Endodermal cell (in vitro differentiated cells): ENCODE data around the gene CHMP4B. TPM values are rescaled to one million over a fixed set of nuclear protein-coding genes. Genes with fewer than 3 reads are reported as not detected.

Experiments used
- DNase-seq: peaks from one replicate; pipeline ENCODE4 v3.0.0-alpha.2; 2017
- H3K27ac ChIP-seq: 2 replicates; pipeline ENCODE4 v1.5.1; 2013; ENCODE audit warnings: mild to moderate bottlenecking, low read depth, low read length, moderate library complexity
- H3K27me3 ChIP-seq: 2 replicates; pipeline ENCODE4 v1.6.1; 2013; ENCODE audit warnings: mild to moderate bottlenecking, low read length, moderate library complexity; ENCODE audit not compliant: insufficient read depth, control insufficient read depth, poor library complexity, severe bottlenecking
- H3K36me3 ChIP-seq: 2 replicates; pipeline ENCODE4 v1.7.0; 2013; ENCODE audit warnings: mild to moderate bottlenecking, low read length, moderate library complexity; ENCODE audit not compliant: control insufficient read depth, insufficient read depth
- H3K4me1 ChIP-seq: one replicate; pipeline ENCODE4 v1.7.0; 2013; ENCODE audit warnings: low read length; ENCODE audit not compliant: control insufficient read depth, insufficient read depth
- H3K4me3 ChIP-seq: 2 replicates; pipeline ENCODE4 v1.5.1; 2013; ENCODE audit warnings: mild to moderate bottlenecking, low read length, moderate library complexity
- H3K9ac ChIP-seq: 2 replicates; pipeline ENCODE4 v1.6.1; 2013; ENCODE audit warnings: mild to moderate bottlenecking, low read length, moderate library complexity; ENCODE audit not compliant: poor library complexity, severe bottlenecking; ENCODE audit errors: extremely low read depth
- H3K9me3 ChIP-seq: 2 replicates; pipeline ENCODE4 v1.6.1; 2013; ENCODE audit warnings: mild to moderate bottlenecking, low read length, moderate library complexity; ENCODE audit not compliant: control insufficient read depth
- H3K27ac Mint-ChIP-seq: 2 replicates; pipeline ENCODE4 v1.8.0; 2020; ENCODE audit warnings: mixed read lengths
- H3K27me3 Mint-ChIP-seq: 2 replicates; pipeline ENCODE4 v1.8.0; 2021; ENCODE audit warnings: mild to moderate bottlenecking, mixed read lengths; ENCODE audit not compliant: insufficient read depth
- H3K36me3 Mint-ChIP-seq: 2 replicates; pipeline ENCODE4 v1.8.0; 2020; ENCODE audit warnings: low read depth, mixed read lengths
- H3K4me1 Mint-ChIP-seq: 2 replicates; pipeline ENCODE4 v1.8.0; 2020; ENCODE audit warnings: mixed read lengths
- H3K4me3 Mint-ChIP-seq: 2 replicates; pipeline ENCODE4 v1.8.0; 2020; ENCODE audit warnings: mild to moderate bottlenecking, moderate library complexity, mixed read lengths
- H3K9me3 Mint-ChIP-seq: 2 replicates; pipeline ENCODE4 v1.8.0; 2020; ENCODE audit warnings: mild to moderate bottlenecking, mixed read lengths
- WGBS, 2 experiments: methylation state at CpG; one replicate each; pipeline versions ENCODE4 v1.1.5 to v1.1.7; 2013; ENCODE audit warnings: missing lambda C conversion rate in 2 of 2, mixed read lengths in 1 of 2; ENCODE audit not compliant: insufficient coverage in 1 of 2, insufficient read length in 1 of 2; 5-methylcytosine and 5-hydroxymethylcytosine counted together
- total RNA-seq, 2 donors: library from RNA; stranded (reverse); fragmentation: NEBNext Ultra II Directional in 1 of 2; extraction: Animal tissue kit (Norgen Biotek cat#: 25700) in 1 of 2; gene quantifications; 2 replicates in 1 of 2; 3 replicates in 1 of 2; pipeline ENCODE4 v1.2.1, GENCODE V29; 2021
- TF ChIP-seq, protein P1 (sequence below): fragments of 200-600 bp; sonication (generic); conservative IDR thresholded peaks from 2 replicates; pipeline ENCODE4 v1.5.0; 2021; ENCODE audit warnings: antibody characterized with exemption, mild to moderate bottlenecking

CHMP4B gene
- total RNA-seq, 2 donors from 2014 or later, result 81.5 to 116 TPM

DNA sequence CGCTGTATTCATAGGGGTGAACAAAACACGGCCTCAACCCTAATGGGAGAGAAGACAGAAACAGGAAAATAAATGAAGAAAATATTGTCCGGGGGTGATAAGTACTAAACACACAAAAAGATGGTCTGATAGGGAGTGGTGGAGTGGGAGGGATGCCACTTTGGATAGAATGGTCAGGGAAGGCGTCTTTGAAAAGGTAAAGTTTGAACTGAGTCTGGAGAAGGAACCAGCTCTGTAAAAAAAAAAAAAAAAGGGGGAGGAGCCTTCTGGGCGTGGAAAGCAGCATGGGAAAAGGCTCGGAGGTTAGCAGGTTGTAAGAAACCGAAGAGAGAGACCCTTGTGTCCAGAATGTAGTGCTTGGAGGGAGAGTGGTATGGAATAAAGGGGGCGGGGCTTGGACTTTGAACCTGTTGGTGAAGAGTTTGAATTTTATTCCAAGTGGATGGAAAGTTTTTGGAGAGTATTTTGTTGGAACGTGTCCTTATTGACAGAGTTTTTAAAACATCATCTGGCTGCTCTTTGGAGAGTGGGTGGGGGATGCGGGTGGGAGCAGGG, 1.8 kb downstream of the CHMP4B start:
- TF ChIP-seq, protein P1, sequence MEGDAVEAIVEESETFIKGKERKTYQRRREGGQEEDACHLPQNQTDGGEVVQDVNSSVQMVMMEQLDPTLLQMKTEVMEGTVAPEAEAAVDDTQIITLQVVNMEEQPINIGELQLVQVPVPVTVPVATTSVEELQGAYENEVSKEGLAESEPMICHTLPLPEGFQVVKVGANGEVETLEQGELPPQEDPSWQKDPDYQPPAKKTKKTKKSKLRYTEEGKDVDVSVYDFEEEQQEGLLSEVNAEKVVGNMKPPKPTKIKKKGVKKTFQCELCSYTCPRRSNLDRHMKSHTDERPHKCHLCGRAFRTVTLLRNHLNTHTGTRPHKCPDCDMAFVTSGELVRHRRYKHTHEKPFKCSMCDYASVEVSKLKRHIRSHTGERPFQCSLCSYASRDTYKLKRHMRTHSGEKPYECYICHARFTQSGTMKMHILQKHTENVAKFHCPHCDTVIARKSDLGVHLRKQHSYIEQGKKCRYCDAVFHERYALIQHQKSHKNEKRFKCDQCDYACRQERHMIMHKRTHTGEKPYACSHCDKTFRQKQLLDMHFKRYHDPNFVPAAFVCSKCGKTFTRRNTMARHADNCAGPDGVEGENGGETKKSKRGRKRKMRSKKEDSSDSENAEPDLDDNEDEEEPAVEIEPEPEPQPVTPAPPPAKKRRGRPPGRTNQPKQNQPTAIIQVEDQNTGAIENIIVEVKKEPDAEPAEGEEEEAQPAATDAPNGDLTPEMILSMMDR, result no peak
- Mint-ChIP-seq H3K4me3 (peak overlapping the region; percentile 97), H3K27me3 (no peaks in the 10 kb centered on the region), H3K9me3 (no peaks in the 10 kb centered on the region), H3K27ac (peak overlapping the region; percentile 64), H3K4me1 (peaks cover 34% of the 10 kb centered on the region), H3K36me3 (peaks cover 15% of the 10 kb centered on the region)
- DNase-seq, result peak; percentile 65
- peaks cover 11% of the 10 kb centered on the region for H3K36me3 ChIP-seq
- H3K4me1 ChIP-seq, result peaks cover 6% of the 10 kb centered on the region
- peak overlapping the region; percentile 81 for H3K9ac ChIP-seq
- no peaks in the 10 kb centered on the region for H3K27me3 ChIP-seq
- 56 to 59% methylated on average over 9 to 10 of the region's 10 CpGs for WGBS, 2 experiments
- peak overlapping the region; percentile 85 for H3K4me3 ChIP-seq
- no peak overlapping the region for H3K27ac ChIP-seq
- H3K9me3 ChIP-seq, result no peaks in the 10 kb centered on the region

DNA sequence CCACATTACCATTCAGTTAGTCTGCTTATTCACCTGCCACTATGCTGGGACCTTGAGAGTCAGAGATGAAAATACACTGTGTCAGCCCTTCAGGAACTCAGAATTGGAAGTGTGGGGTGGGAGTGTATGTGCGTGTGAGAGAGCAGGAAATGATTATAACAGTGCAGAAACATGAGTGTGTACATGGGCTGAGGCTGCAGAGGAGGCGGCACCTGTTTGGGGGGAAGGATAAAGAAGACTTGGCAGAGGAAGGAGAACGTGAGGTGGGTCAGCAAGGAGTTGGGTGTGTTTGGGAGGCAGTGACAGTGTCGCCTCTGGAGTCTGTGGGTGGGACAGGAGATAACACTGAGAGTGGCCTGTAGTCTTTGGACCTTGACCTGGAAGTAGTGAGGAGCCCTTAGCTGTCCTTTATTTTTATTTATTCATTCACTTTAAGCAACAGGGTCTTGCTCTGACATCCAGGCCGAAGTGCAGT, 3.1 kb downstream of the CHMP4B start:
- Histone ChIP-seq H3K9ac (no peak overlapping the region), H3K27me3 (no peaks in the 10 kb centered on the region), H3K4me3 (no peak overlapping the region), H3K27ac (no peak overlapping the region), H3K4me1 (peaks cover 6% of the 10 kb centered on the region), H3K9me3 (no peaks in the 10 kb centered on the region), H3K36me3 (peaks cover 16% of the 10 kb centered on the region)
- peaks cover 16% of the 10 kb centered on the region for H3K36me3 Mint-ChIP-seq
- DNase-seq, result no peak
- H3K4me1 Mint-ChIP-seq, result peaks cover 34% of the 10 kb centered on the region
- 90 to 91% methylated on average over 4 to 5 of the region's 5 CpGs for WGBS, 2 experiments
- no peaks in the 10 kb centered on the region for H3K9me3 Mint-ChIP-seq
- no peaks in the 10 kb centered on the region for H3K27me3 Mint-ChIP-seq
- H3K4me3 Mint-ChIP-seq, result peak overlapping the region; percentile 5
- H3K27ac Mint-ChIP-seq, result no peak overlapping the region
- TF ChIP-seq, protein P1, result no peak

DNA sequence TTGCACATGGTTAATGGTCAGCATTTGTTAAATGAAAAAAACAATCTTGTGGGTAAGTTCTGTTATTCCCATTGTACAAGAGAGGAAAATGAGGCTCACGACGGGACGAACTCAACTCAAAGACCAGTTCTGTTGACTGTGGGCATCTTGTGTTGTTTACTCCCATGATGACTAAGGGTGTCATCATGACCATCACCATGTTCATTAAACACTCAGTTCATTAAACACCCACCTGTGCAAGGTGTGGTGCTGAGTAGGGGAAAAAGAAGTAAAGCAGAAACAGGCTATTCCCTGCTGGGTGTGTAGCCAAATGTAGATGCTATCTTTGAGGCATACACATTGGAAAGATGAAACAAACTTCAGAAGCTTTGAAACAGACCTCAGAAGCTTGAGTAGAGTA, 4.5 kb downstream of the CHMP4B start:
- DNase-seq, result no peak
- Histone ChIP-seq H3K36me3 (peaks cover 16% of the 10 kb centered on the region), H3K9ac (no peak overlapping the region), H3K9me3 (no peaks in the 10 kb centered on the region), H3K27me3 (no peaks in the 10 kb centered on the region), H3K4me3 (no peak overlapping the region), H3K27ac (no peak overlapping the region), H3K4me1 (peaks cover 6% of the 10 kb centered on the region)
- TF ChIP-seq, protein P1, result no peak
- Mint-ChIP-seq H3K9me3 (no peaks in the 10 kb centered on the region), H3K27me3 (no peaks in the 10 kb centered on the region), H3K36me3 (peaks cover 24% of the 10 kb centered on the region), H3K4me1 (peaks cover 44% of the 10 kb centered on the region), H3K27ac (no peak overlapping the region), H3K4me3 (no peak overlapping the region)
- WGBS, 2 experiments, result 80 to 94% methylated on average over 1 to 3 of the region's 3 CpGs
